Measurements from ENCODE around the gene JMJD1C.

DNA sequence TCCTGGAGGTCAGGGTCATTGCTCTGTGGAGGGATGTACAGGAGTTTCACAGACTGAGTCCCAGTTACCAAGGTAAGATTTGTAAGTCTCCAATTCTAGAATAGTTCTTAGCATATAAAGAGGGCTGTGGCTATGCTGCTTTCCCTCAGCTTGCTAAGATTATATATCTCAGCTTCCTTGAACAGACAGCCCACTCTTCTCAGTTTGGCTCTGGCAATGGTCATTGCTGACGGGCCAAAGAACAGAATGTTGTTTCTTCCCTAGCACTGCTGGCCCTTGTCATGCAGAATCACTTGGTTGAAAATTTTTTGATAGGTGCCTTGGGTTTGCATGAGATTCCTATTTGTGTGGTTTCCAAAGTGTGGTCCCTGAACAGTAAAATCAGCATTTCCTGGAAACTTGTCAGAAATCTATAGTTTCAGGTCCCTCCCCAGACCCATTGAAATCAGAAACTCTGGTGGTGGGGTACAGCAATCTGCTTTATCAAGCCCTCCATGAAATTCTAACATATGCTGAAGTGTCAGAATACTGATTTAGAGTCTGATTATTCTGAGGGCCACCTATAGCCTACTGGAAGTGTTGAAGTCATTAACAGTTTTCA is 294.4 kb downstream of the JMJD1C start:
- TF ChIP-seq, protein P1, sequence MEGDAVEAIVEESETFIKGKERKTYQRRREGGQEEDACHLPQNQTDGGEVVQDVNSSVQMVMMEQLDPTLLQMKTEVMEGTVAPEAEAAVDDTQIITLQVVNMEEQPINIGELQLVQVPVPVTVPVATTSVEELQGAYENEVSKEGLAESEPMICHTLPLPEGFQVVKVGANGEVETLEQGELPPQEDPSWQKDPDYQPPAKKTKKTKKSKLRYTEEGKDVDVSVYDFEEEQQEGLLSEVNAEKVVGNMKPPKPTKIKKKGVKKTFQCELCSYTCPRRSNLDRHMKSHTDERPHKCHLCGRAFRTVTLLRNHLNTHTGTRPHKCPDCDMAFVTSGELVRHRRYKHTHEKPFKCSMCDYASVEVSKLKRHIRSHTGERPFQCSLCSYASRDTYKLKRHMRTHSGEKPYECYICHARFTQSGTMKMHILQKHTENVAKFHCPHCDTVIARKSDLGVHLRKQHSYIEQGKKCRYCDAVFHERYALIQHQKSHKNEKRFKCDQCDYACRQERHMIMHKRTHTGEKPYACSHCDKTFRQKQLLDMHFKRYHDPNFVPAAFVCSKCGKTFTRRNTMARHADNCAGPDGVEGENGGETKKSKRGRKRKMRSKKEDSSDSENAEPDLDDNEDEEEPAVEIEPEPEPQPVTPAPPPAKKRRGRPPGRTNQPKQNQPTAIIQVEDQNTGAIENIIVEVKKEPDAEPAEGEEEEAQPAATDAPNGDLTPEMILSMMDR (conservative IDR thresholded peaks at IDR 0.05; ENCODE audit: low read length) = no peak
- no peak for TF ChIP-seq EZH2phosphoT487 (IDR thresholded peaks at IDR 0.05; ENCODE audit: borderline replicate concordance, low read depth, low read length)
